HepG2 (cell line): ENCODE data around the gene KAZN. TPM values are rescaled to one million over a fixed set of nuclear protein-coding genes. Genes with fewer than 3 reads are reported as not detected.
A peak's percentile ranks its signal among the peaks of the same experiment; 100 is the strongest.

ENCODE experiments used
- ATAC-seq: fragments of 200-7000 bp; cut with Tn5 transposase; 3 replicates; pipeline ENCODE4 v1.9.1; 2020; ENCODE audit warnings: mild to moderate bottlenecking, moderate library complexity
- BruUV-seq: library from RNA; stranded (reverse); fragments of 400-500 nt; replicated peaks from 2 replicates; lab custom pipeline; 2021; lab: Mats Ljungman, UMichigan
- CTCF ChIA-PET: fragments of 300-600 bp; formaldehyde crosslinking; extraction: SDS; loops from one replicate; lab custom pipeline; 2021; ENCODE audit warnings: low total read pairs, inconsistent platforms, low intra/inter-chr PET ratio; lab: Yijun Ruan, JAX
- POLR2A ChIA-PET: fragments of 350-600 bp; sonication (Branson Sonifier 250); formaldehyde crosslinking; loops from one replicate; lab custom pipeline; 2020; ENCODE audit warnings: antibody characterized with exemption, inconsistent platforms; lab: Yijun Ruan, JAX
- DNase-seq: peaks from one replicate; pipeline ENCODE4 v3.0.0-alpha.2; 2015; ENCODE audit warnings: low spot score
- FAIRE-seq: peaks from 3 replicates; lab custom pipeline; 2011; peaks lifted over from hg19 to GRCh38; lab: Jason Lieb, UNC
- H2AFZ ChIP-seq: one replicate; pipeline ENCODE4 v1.6.1; 2011; ENCODE audit warnings: low read length, inconsistent platforms
- H3K27ac ChIP-seq: fragments of 300-600 bp; 3 replicates; pipeline ENCODE4 v1.8.0; 2011; ENCODE audit warnings: mixed run types, mild to moderate bottlenecking, mixed read lengths, low read length, inconsistent platforms; ENCODE audit not compliant: insufficient read depth; ENCODE audit errors: extremely low read length
- H3K27me3 ChIP-seq, 2 experiments: fragments of 200-600 bp in 1 of 2; 2 replicates in 1 of 2; 3 replicates in 1 of 2; pipeline versions ENCODE4 v1.6.0 to v1.8.0; 2011; ENCODE audit warnings: low read length in 2 of 2, mild to moderate bottlenecking in 2 of 2, moderate library complexity in 2 of 2, inconsistent platforms in 1 of 2; ENCODE audit not compliant: insufficient read depth in 2 of 2, control insufficient read depth in 1 of 2
- H3K36me3 ChIP-seq, 2 experiments: fragments of 200-600 bp in 1 of 2; replicated peaks in 1 of 2; 2 replicates in 1 of 2; 3 replicates in 1 of 2; pipeline versions ENCODE4 v1.5.1 to v1.8.0; 2011; ENCODE audit warnings: low read length in 2 of 2, inconsistent platforms in 1 of 2; ENCODE audit not compliant: insufficient read depth in 2 of 2, control insufficient read depth in 1 of 2
- H3K4me1 ChIP-seq: 2 replicates; pipeline ENCODE4 v1.5.1; 2012; ENCODE audit warnings: low read length, inconsistent platforms; ENCODE audit not compliant: insufficient read depth
- H3K4me2 ChIP-seq: 2 replicates; pipeline ENCODE4 v1.6.0; 2011; ENCODE audit warnings: low read depth, low read length, inconsistent platforms
- H3K4me3 ChIP-seq, 3 experiments: fragments of 200-600 bp in 1 of 3; sonication (generic), shearing (Covaris generic) in 1 of 3; replicated peaks in 1 of 3; 2 replicates each; pipeline ENCODE4 v1.5.1; 2011 to 2016; ENCODE audit warnings: low read length in 3 of 3, inconsistent platforms in 2 of 3, low read depth in 2 of 3, mild to moderate bottlenecking in 2 of 3, control low read depth in 1 of 3, mixed read lengths in 1 of 3; ENCODE audit not compliant: insufficient read depth in 1 of 3
- H3K79me2 ChIP-seq: one replicate; pipeline ENCODE4 v1.6.1; 2011; ENCODE audit warnings: low read length, inconsistent platforms; ENCODE audit not compliant: insufficient read depth
- H3K9ac ChIP-seq: 2 replicates; pipeline ENCODE4 v1.6.0; 2011; ENCODE audit warnings: mild to moderate bottlenecking, low read depth, low read length, inconsistent platforms; ENCODE audit not compliant: insufficient read depth
- H3K9me3 ChIP-seq: 2 replicates; pipeline ENCODE4 v1.5.1; 2012; ENCODE audit warnings: mild to moderate bottlenecking, low read length
- H4K20me1 ChIP-seq: 2 replicates; pipeline ENCODE4 v1.6.0; 2011; ENCODE audit warnings: inconsistent platforms, mild to moderate bottlenecking, low read length, moderate library complexity; ENCODE audit not compliant: insufficient read depth
- ASH2L ChIP-seq: fragments of 300-600, 200-600 bp; sonication (generic); IDR thresholded peaks from 2 replicates; pipeline ENCODE4 v1.7.0; 2017; ENCODE audit warnings: low read depth, mild to moderate bottlenecking, moderate library complexity, mixed read lengths, low read length; ENCODE audit not compliant: insufficient read length
- CENPT ChIP-seq: sonication (generic); formaldehyde crosslinking; IDR thresholded peaks from 2 replicates; pipeline ENCODE4 v1.8.0; 2022; ENCODE audit warnings: low read depth, mild to moderate bottlenecking, moderate library complexity, missing genetic modification reagents
- JUNB ChIP-seq: sonication (generic); formaldehyde crosslinking; IDR thresholded peaks from 2 replicates; pipeline ENCODE4 v1.8.0; 2022; ENCODE audit warnings: missing genetic modification reagents, mild to moderate bottlenecking, borderline replicate concordance
- KDM1A ChIP-seq: IDR thresholded peaks from 2 replicates; pipeline ENCODE4 v1.6.1; 2016; ENCODE audit warnings: missing compliant biosample characterization
- MBNL3 ChIP-seq: fragments of 250-450 bp; sonication (Bioruptor Pico); conservative IDR thresholded peaks from 2 replicates; pipeline ENCODE4 v1.8.0; 2022; ENCODE audit warnings: mild to moderate bottlenecking, inconsistent platforms
- SMAD1 ChIP-seq: sonication (generic); formaldehyde crosslinking; IDR thresholded peaks from 2 replicates; pipeline ENCODE4 v1.4.0; 2020; ENCODE audit warnings: missing genetic modification reagents, low read depth, mild to moderate bottlenecking, borderline replicate concordance
- SP4 ChIP-seq: sonication (generic); formaldehyde crosslinking; IDR thresholded peaks from 2 replicates; pipeline ENCODE4 v1.8.1; 2023; ENCODE audit warnings: mild to moderate bottlenecking, missing genetic modification reagents
- ZFP36L2 ChIP-seq: sonication (generic); formaldehyde crosslinking; IDR thresholded peaks from 2 replicates; pipeline ENCODE4 v1.4.0; 2020; ENCODE audit warnings: missing genetic modification reagents
- ZMYM3 ChIP-seq: sonication (generic); formaldehyde crosslinking; IDR thresholded peaks from 2 replicates; pipeline ENCODE4 v1.5.1; 2020; ENCODE audit warnings: mild to moderate bottlenecking, missing genetic modification reagents
- ZNF629 ChIP-seq: sonication (generic); formaldehyde crosslinking; conservative IDR thresholded peaks from 2 replicates; pipeline ENCODE4 v1.5.0; 2020; ENCODE audit warnings: missing genetic modification reagents
- ZNF788 ChIP-seq: sonication (generic); formaldehyde crosslinking; IDR thresholded peaks from 2 replicates; pipeline ENCODE4 v1.5.0; 2020; ENCODE audit warnings: mild to moderate bottlenecking, missing genetic modification reagents, borderline replicate concordance
- WGBS: methylation state at CpG from one replicate; pipeline ENCODE4 v1.1.6; 2017; ENCODE audit warnings: low lambda C conversion rate; 5-methylcytosine and 5-hydroxymethylcytosine counted together
- in situ Hi-C: cut with HindIII; loops from 2 replicates; pipeline ENCODE4 v1.10.0; 2017; ENCODE audit warnings: low pct_unique_long_range_greater_than_20kb; ENCODE audit not compliant: extremely low pct_ligation_motif_present
- intact Hi-C: fragments of 100-400 bp; cut with micrococcal nuclease; formaldehyde crosslinking; loops from one replicate; pipeline ENCODE4 v1.10.0; 2022; ENCODE audit not compliant: unreplicated experiment
- polyA plus RNA-seq, 8 experiments: library from polyadenylated mRNA; depleted of rRNA in 3 of 8; stranded (reverse) in 7 of 8; unstranded in 1 of 8; fragments of >200 nt; fragmentation: Illumina TruSeq in 4 of 8; extraction: Trizol in 4 of 8; gene quantifications; 2 replicates each; pipeline versions ENCODE4 v1.2.1 to v1.2.3, GENCODE V29; 2011 to 2016; ENCODE audit warnings: low read depth in 4 of 8, missing spikeins in 1 of 8, mixed read lengths in 1 of 8; ENCODE audit not compliant: insufficient read depth in 1 of 8
- total RNA-seq, 5 experiments: library from RNA; depleted of rRNA; stranded (reverse); fragments of >200 nt; fragmentation: Illumina TruSeq; extraction: Trizol; gene quantifications; 2 replicates each; pipeline ENCODE4 v1.2.3, GENCODE V29; 2016; ENCODE audit warnings: low read depth in 1 of 5

Gene KAZN
- total and polyA plus RNA-seq, 2 of the 13 experiments (the other 11 are each of a cell fraction or from before 2014, with no cell fraction given), result 10.4 to 13.5 TPM

GRCh38 chr1:15018767-15019166 is 420.3 kb downstream of the KAZN start:
- Histone ChIP-seq H3K27me3 (no peaks in the 10 kb centered on the region), H3K79me2 (no peaks in the 10 kb centered on the region), H3K27ac (no peak overlapping the region), H3K9ac (no peak overlapping the region), H3K36me3 (peaks cover 2 to 18% of the 10 kb centered on the region in 2 experiments; a peak in 2 of 5 replicates), H4K20me1 (no peaks in the 10 kb centered on the region), H3K9me3 (no peaks in the 10 kb centered on the region), H2AFZ (no peak overlapping the region), H3K4me3 (no peak overlapping the region), H3K4me1 (peaks cover 59% of the 10 kb centered on the region), H3K4me2 (no peak overlapping the region)
- ChIA-PET POLR2A (no interaction called here), CTCF (no interaction called here)
- no peak for ATAC-seq
- 97% methylated on average over 3 of the region's 4 CpGs for WGBS
- DNase-seq, result no peak
- TF ChIP-seq ZFP36L2 (CRISPR knock-in tag), result no peak
- TF ChIP-seq CENPT (CRISPR knock-in tag), result no peak
- TF ChIP-seq SMAD1 (CRISPR knock-in tag), result no peak
- no peak for TF ChIP-seq SP4 (CRISPR knock-in tag)
- TF ChIP-seq ZNF788 (CRISPR knock-in tag), result no peak
- peak; percentile 95 for TF ChIP-seq ZNF629 (CRISPR knock-in tag)
- no peak for TF ChIP-seq JUNB (CRISPR knock-in tag)
- TF ChIP-seq MBNL3, result no peak
- TF ChIP-seq ASH2L, result no peak
- TF ChIP-seq ZMYM3 (CRISPR knock-in tag), result peak; percentile 73
- TF ChIP-seq KDM1A, result peak; percentile 24; the same call in 1 of the 2 replicates
- intact Hi-C loops, result no loop called here
- no peak for FAIRE-seq
- BruUV-seq, result no TSS peak
- in situ Hi-C loops, result no loop called here
